Right forelimb (tissue), 1 donor: ENCODE measurements around the gene ZNF526.
"Not testable (repeated sequence)": the region's sequence is repeated elsewhere in the genome, so short reads cannot be mapped to it uniquely, and the experiment has no call there.

Experiments
- DNase-seq: peaks from one replicate; pipeline ENCODE4 v3.0.0-alpha.2; 2018

ZNF526 gene

GRCh38 chr19:42248270-42249148 lies 28.4 kb downstream of the ZNF526 start:
- no peak for DNase-seq

GRCh38 chr19:42249149-42249750 lies 29.1 kb downstream of the ZNF526 start:
- no peak for DNase-seq

- DNase-seq, result no peak
Measured at GRCh38 chr19:42249769-42250168, 29.7 kb downstream of the ZNF526 start.

- DNase-seq, result no peak
Measured at GRCh38 chr19:42250183-42250665, 30.1 kb downstream of the ZNF526 start.

- DNase-seq, result peak; percentile 72
Measured at GRCh38 chr19:42250666-42251531, 30.8 kb downstream of the ZNF526 start.

- DNase-seq, result no peak
Measured at GRCh38 chr19:42251572-42252358, 31.7 kb downstream of the ZNF526 start.

- peak; percentile 82 for DNase-seq
Measured at GRCh38 chr19:42252365-42253244, 32.5 kb downstream of the ZNF526 start.

GRCh38 chr19:42253245-42254088 lies 33.4 kb downstream of the ZNF526 start:
- peak; percentile 86 for DNase-seq

- DNase-seq, result peak; percentile 87
Measured at GRCh38 chr19:42254089-42254849, 34.2 kb downstream of the ZNF526 start.

GRCh38 chr19:42254850-42255765 lies 35.0 kb downstream of the ZNF526 start, which contains the start of gene ERF:
Gene ERF, minus strand, starts transcription at chr19:42255128. Its CDS starts 129 bp downstream, at chr19:42254999.
- peak; percentile 99 for DNase-seq

- peak; percentile 79 for DNase-seq
Measured at GRCh38 chr19:42255766-42256745, 35.9 kb downstream of the ZNF526 start.

- not testable (repeated sequence) for DNase-seq
Measured at GRCh38 chr19:42257842-42258241, 37.7 kb downstream of the ZNF526 start.

- DNase-seq, result no peak
Measured at GRCh38 chr19:42261763-42262162, 41.7 kb downstream of the ZNF526 start.

- DNase-seq, result not testable (repeated sequence)
Measured at GRCh38 chr19:42266105-42266504, 46.0 kb downstream of the ZNF526 start.

GRCh38 chr19:42266928-42267603 lies 47.0 kb downstream of the ZNF526 start:
- not testable (repeated sequence) for DNase-seq

- DNase-seq, result no peak
Measured at GRCh38 chr19:42267644-42268141, 47.6 kb downstream of the ZNF526 start.
